HEK293 (cell line): ENCODE results near the gene ZHX3.

ENCODE experiments used
- CTCF ChIA-PET: fragments of 350-600 bp; formaldehyde crosslinking; extraction: SDS; loops from one replicate; lab custom pipeline; 2021; ENCODE audit warnings: antibody characterized with exemption; lab: Yijun Ruan, JAX
- POLR2A ChIA-PET: fragments of 300-600 bp; formaldehyde crosslinking; extraction: SDS; loops from one replicate; lab custom pipeline; 2020; ENCODE audit warnings: antibody characterized with exemption, inconsistent platforms; lab: Yijun Ruan, JAX
- H3K27ac ChIP-seq: fragments of 200-500 bp; sonication (Bioruptor generic); 2 replicates; pipeline ENCODE4 v1.5.1; 2014; ENCODE audit warnings: low read depth, low read length, control low read depth, inconsistent platforms; ENCODE audit errors: extremely low read depth
- H3K36me3 ChIP-seq, 2 experiments: fragments of 200-500 bp in 1 of 2; sonication (Bioruptor generic) in 1 of 2; 1 replicate in 1 of 2; 2 replicates in 1 of 2; pipeline ENCODE4 v1.5.1; 2014 to 2017; ENCODE audit warnings: inconsistent platforms in 2 of 2, low read length in 2 of 2; ENCODE audit not compliant: control insufficient read depth in 2 of 2, insufficient read depth in 1 of 2
- H3K4me1 ChIP-seq: fragments of 200-500 bp; sonication (Bioruptor generic); 2 replicates; pipeline ENCODE4 v1.5.1; 2014; ENCODE audit warnings: mild to moderate bottlenecking, low read length, inconsistent platforms; ENCODE audit not compliant: control insufficient read depth, insufficient read depth
- H3K4me3 ChIP-seq: 2 replicates; pipeline ENCODE4 v1.5.1; 2011; ENCODE audit warnings: low read depth, mild to moderate bottlenecking, control low read depth, low read length, moderate library complexity
- H3K9me3 ChIP-seq: fragments of 200-500 bp; sonication (Bioruptor generic); 2 replicates; pipeline ENCODE4 v1.5.1; 2014; ENCODE audit warnings: low read depth, low read length, inconsistent platforms; ENCODE audit not compliant: control insufficient read depth, insufficient read depth
- CTCF ChIP-seq: fragments of 450-650 bp; formaldehyde crosslinking; IDR thresholded peaks from 2 replicates; pipeline ENCODE4 v1.5.1; 2016; ENCODE audit warnings: missing biosample characterization, missing genetic modification characterization
- GLI2 ChIP-seq: fragments of 450-650 bp; formaldehyde crosslinking; IDR thresholded peaks from 2 replicates; pipeline ENCODE4; 2017; ENCODE audit warnings: missing biosample characterization, missing genetic modification characterization, low read depth, borderline replicate concordance
- GLIS1 ChIP-seq: fragments of 450-650 bp; formaldehyde crosslinking; IDR thresholded peaks from 2 replicates; pipeline ENCODE4 v1.5.1; 2016; ENCODE audit warnings: missing biosample characterization, missing genetic modification characterization
- KLF8 ChIP-seq: fragments of 450-650 bp; formaldehyde crosslinking; IDR thresholded peaks from 2 replicates; pipeline ENCODE4 v1.5.1; 2016; ENCODE audit warnings: missing biosample characterization, missing genetic modification characterization
- PRDM10 ChIP-seq: fragments of 450-650 bp; formaldehyde crosslinking; IDR thresholded peaks from 2 replicates; pipeline ENCODE4 v1.5.1; 2016; ENCODE audit warnings: missing biosample characterization, missing genetic modification characterization
- SCRT2 ChIP-seq: fragments of 450-650 bp; formaldehyde crosslinking; IDR thresholded peaks from 2 replicates; pipeline ENCODE4 v1.5.1; 2016; ENCODE audit warnings: missing biosample characterization, missing genetic modification characterization
- TRIM28 ChIP-seq: IDR thresholded peaks from 2 replicates; pipeline ENCODE4 v1.6.1; 2011; ENCODE audit warnings: low read length, control low read depth, borderline replicate concordance
- ZBTB11 ChIP-seq: fragments of 450-650 bp; formaldehyde crosslinking; conservative IDR thresholded peaks from 2 replicates; pipeline ENCODE4 v1.5.1; 2016; ENCODE audit warnings: low read depth, missing biosample characterization, missing genetic modification characterization
- ZBTB48 ChIP-seq: fragments of 450-650 bp; formaldehyde crosslinking; IDR thresholded peaks from 2 replicates; pipeline ENCODE4 v1.5.1; 2016; ENCODE audit warnings: missing biosample characterization, missing genetic modification characterization
- ZBTB7A ChIP-seq: fragments of 450-650 bp; formaldehyde crosslinking; IDR thresholded peaks from 2 replicates; pipeline ENCODE4 v1.5.1; 2016; ENCODE audit warnings: low read depth, missing biosample characterization, missing genetic modification characterization
- ZNF19 ChIP-seq: fragments of 450-650 bp; formaldehyde crosslinking; IDR thresholded peaks from 2 replicates; pipeline ENCODE4; 2016; ENCODE audit warnings: missing biosample characterization, missing genetic modification characterization, low read depth
- ZNF221 ChIP-seq: fragments of 450-650 bp; formaldehyde crosslinking; IDR thresholded peaks from 2 replicates; pipeline ENCODE4 v1.5.1; 2017; ENCODE audit warnings: missing biosample characterization, missing genetic modification characterization, borderline replicate concordance
- ZNF239 ChIP-seq: fragments of 450-650 bp; formaldehyde crosslinking; IDR thresholded peaks from 2 replicates; pipeline ENCODE4 v1.5.1; 2016; ENCODE audit warnings: missing biosample characterization, missing genetic modification characterization
- ZNF302 ChIP-seq: fragments of 450-650 bp; formaldehyde crosslinking; IDR thresholded peaks from 2 replicates; pipeline ENCODE4 v1.5.1; 2016; ENCODE audit warnings: missing biosample characterization, missing genetic modification characterization, low read depth
- ZNF341 ChIP-seq: fragments of 450-650 bp; formaldehyde crosslinking; IDR thresholded peaks from 2 replicates; pipeline ENCODE4; 2016; ENCODE audit warnings: low read depth, missing biosample characterization, missing genetic modification characterization
- ZNF518A ChIP-seq: fragments of 450-650 bp; formaldehyde crosslinking; conservative IDR thresholded peaks from 2 replicates; pipeline ENCODE4 v1.5.1; 2016; ENCODE audit warnings: low read depth, missing biosample characterization, missing genetic modification characterization
- ZNF561 ChIP-seq: fragments of 450-650 bp; IDR thresholded peaks from 2 replicates; pipeline ENCODE4 v1.5.1; 2018; ENCODE audit warnings: missing biosample characterization, missing genetic modification characterization, borderline replicate concordance
- ZNF600 ChIP-seq: fragments of 450-650 bp; formaldehyde crosslinking; IDR thresholded peaks from 2 replicates; pipeline ENCODE4 v1.5.1; 2016; ENCODE audit warnings: missing biosample characterization, missing genetic modification characterization
- ZNF621 ChIP-seq: fragments of 450-650 bp; formaldehyde crosslinking; IDR thresholded peaks from 2 replicates; pipeline ENCODE4 v1.5.1; 2017; ENCODE audit warnings: missing biosample characterization, missing genetic modification characterization
- ZNF654 ChIP-seq: fragments of 450-650 bp; formaldehyde crosslinking; IDR thresholded peaks from 2 replicates; pipeline ENCODE4 v1.5.1; 2016; ENCODE audit warnings: low read depth, missing biosample characterization, missing genetic modification characterization
- ZNF658 ChIP-seq: fragments of 450-650 bp; formaldehyde crosslinking; IDR thresholded peaks from 2 replicates; pipeline ENCODE4; 2016; ENCODE audit warnings: missing biosample characterization, missing genetic modification characterization
- ZNF707 ChIP-seq: fragments of 450-650 bp; formaldehyde crosslinking; IDR thresholded peaks from 2 replicates; pipeline ENCODE4 v1.5.1; 2016; ENCODE audit warnings: missing biosample characterization, missing genetic modification characterization
- ZNF76 ChIP-seq: fragments of 450-650 bp; formaldehyde crosslinking; IDR thresholded peaks from 2 replicates; pipeline ENCODE4; 2016; ENCODE audit warnings: low read depth, missing biosample characterization, missing genetic modification characterization, borderline replicate concordance
- ZSCAN16 ChIP-seq: fragments of 450-650 bp; formaldehyde crosslinking; IDR thresholded peaks from 2 replicates; pipeline ENCODE4 v1.5.1; 2016; ENCODE audit warnings: missing biosample characterization, missing genetic modification characterization
- ZSCAN23 ChIP-seq: fragments of 450-650 bp; formaldehyde crosslinking; IDR thresholded peaks from 2 replicates; pipeline ENCODE4 v1.5.1; 2016; ENCODE audit warnings: missing biosample characterization, missing genetic modification characterization

The ZHX3 gene

GRCh38 chr20:41173161-41173721, 144.3 kb downstream of the ZHX3 start:
- Histone ChIP-seq H3K4me1 (no peaks in the 10 kb centered on the region), H3K27ac (no peak overlapping the region), H3K4me3 (no peak overlapping the region), H3K36me3 (peaks cover 0 to 95% of the 10 kb centered on the region in 2 experiments; a peak in 1 of 3 replicates), H3K9me3 (no peaks in the 10 kb centered on the region)
- POLR2A ChIA-PET = interaction anchor here (0.8 to 2.0 kb wide), 2 partner anchors 38 to 167 kb away, joined by 4 to 8 read pairs; partner anchors contain the start of gene LPIN3
- CTCF ChIA-PET = interaction anchor here (0.6 to 4.2 kb wide), 41 partner anchors 9 to 557 kb away, joined by 3 to 106 read pairs (median 4); partner anchors contain the start of gene LPIN3
- TF ChIP-seq ZNF621 = no peak
- TF ChIP-seq ZNF654 (tag by site-specific recombination) = peak; percentile 83
- no peak for TF ChIP-seq ZNF239 (tag by site-specific recombination)
- peak; percentile 79 for TF ChIP-seq CTCF
- no peak for TF ChIP-seq GLI2 (tag by site-specific recombination)
- TF ChIP-seq PRDM10 = no peak
- TF ChIP-seq GLIS1 (tag by site-specific recombination) = no peak
- no peak for TF ChIP-seq KLF8 (tag by site-specific recombination)
- TF ChIP-seq ZNF600 = no peak
- no peak for TF ChIP-seq ZBTB11 (tag by site-specific recombination)
- no peak for TF ChIP-seq ZNF302 (tag by site-specific recombination)
- TF ChIP-seq ZSCAN16 = peak; percentile 85; the same call in 1 of the 2 replicates
- TF ChIP-seq ZBTB7A (tag by site-specific recombination) = no peak
- TF ChIP-seq ZNF561 (tag by site-specific recombination) = 0 out of 2 replicates have a peak, but pooled peaks have one; percentile 25
- TF ChIP-seq SCRT2 (tag by site-specific recombination) = 0 out of 2 replicates have a peak, but pooled peaks have one; percentile 42
- TF ChIP-seq ZSCAN23 (tag by site-specific recombination) = no peak
- peak; percentile 29; the same call in 1 of the 2 replicates for TF ChIP-seq ZBTB48 (tag by site-specific recombination)
- no peak for TF ChIP-seq ZNF341 (tag by site-specific recombination)
- TF ChIP-seq ZNF518A (tag by site-specific recombination) = no peak
- TF ChIP-seq ZNF658 (tag by site-specific recombination) = no peak
- no peak for TF ChIP-seq ZNF707 (tag by site-specific recombination)
- no peak for TF ChIP-seq ZNF76
- TF ChIP-seq ZNF19 = no peak
- TF ChIP-seq ZNF221 (tag by site-specific recombination) = no peak
- TF ChIP-seq TRIM28 = no peak
